ENCODE measurements around the gene KIF11.
A peak's percentile ranks its signal among the peaks of the same experiment; 100 is the strongest.

KIF11 gene

GRCh38 chr10:92678206-92678605, 85.3 kb downstream of the KIF11 start:
- no peak for TF ChIP-seq CTCF (IDR thresholded peaks at IDR 0.05; ENCODE audit: low read depth, low read length, poor library complexity, severe bottlenecking)
- TF ChIP-seq EZH2phosphoT487 (IDR thresholded peaks at IDR 0.05; ENCODE audit: borderline replicate concordance, low read length), result no peak
- no peak overlapping the region for H3K4me2 ChIP-seq (ENCODE audit: low read length)

GRCh38 chr10:92681306-92681834, 88.4 kb downstream of the KIF11 start:
- no peak for TF ChIP-seq CTCF (IDR thresholded peaks at IDR 0.05; ENCODE audit: low read depth, low read length, poor library complexity, severe bottlenecking)
- no peak for TF ChIP-seq EZH2phosphoT487 (IDR thresholded peaks at IDR 0.05; ENCODE audit: borderline replicate concordance, low read length)

More at GRCh38 chr10:92678206-92678605, 85.3 kb downstream of the KIF11 start:
- no peaks in the 10 kb centered on the region for H3K27me3 ChIP-seq (ENCODE audit: control insufficient read depth, low read length)
- no peak overlapping the region for H3K4me3 ChIP-seq (ENCODE audit: low read length)
- H3K36me3 ChIP-seq (ENCODE audit: control insufficient read depth, low read length), result no peaks in the 10 kb centered on the region
- peaks cover 13% of the 10 kb centered on the region for H3K4me1 ChIP-seq (ENCODE audit: control insufficient read depth, low read length)
- H3K27ac ChIP-seq (ENCODE audit: low read depth, low read length), result no peak overlapping the region
- H3F3A ChIP-seq (ENCODE audit: control insufficient read depth, insufficient read depth), result 0 out of 2 replicates have a peak, but pooled peaks cover 3% of the 10 kb centered on the region
- H3K79me2 ChIP-seq (ENCODE audit: control insufficient read depth, low read length), result no peaks in the 10 kb centered on the region
- H3K9me3 ChIP-seq (ENCODE audit: control insufficient read depth, insufficient read depth, low read length), result no peaks in the 10 kb centered on the region
- no peaks in the 10 kb centered on the region for H3K9me2 ChIP-seq (replicated peaks; ENCODE audit: control insufficient read depth, low read length)
- H4K20me1 ChIP-seq (ENCODE audit: control insufficient read depth, insufficient read depth, low read depth, low read length), result no peaks in the 10 kb centered on the region

GRCh38 chr10:92688573-92688926, 95.6 kb downstream of the KIF11 start:
- Histone ChIP-seq H3K4me2 (ENCODE audit: low read length) (peak overlapping the region; percentile 97), H3K27ac (ENCODE audit: low read depth, low read length) (no peak overlapping the region), H3K36me3 (ENCODE audit: control insufficient read depth, low read length) (peaks cover 8% of the 10 kb centered on the region; the same call in 1 of the 2 replicates), H3K9me3 (ENCODE audit: control insufficient read depth, insufficient read depth, low read length) (no peaks in the 10 kb centered on the region), H3K4me1 (ENCODE audit: control insufficient read depth, low read length) (peaks cover 42% of the 10 kb centered on the region), H3K9me2 (replicated peaks; ENCODE audit: control insufficient read depth, low read length) (no peaks in the 10 kb centered on the region), H3K4me3 (ENCODE audit: low read length) (peak overlapping the region; percentile 84), H3F3A (ENCODE audit: control insufficient read depth, insufficient read depth) (peaks cover 21% of the 10 kb centered on the region), H3K79me2 (ENCODE audit: control insufficient read depth, low read length) (no peaks in the 10 kb centered on the region), H4K20me1 (ENCODE audit: control insufficient read depth, insufficient read depth, low read depth, low read length) (0 out of 2 replicates have a peak, but pooled peaks cover 4% of the 10 kb centered on the region), H3K27me3 (ENCODE audit: control insufficient read depth, low read length) (peaks cover 54% of the 10 kb centered on the region)
- no peak for TF ChIP-seq EZH2phosphoT487 (IDR thresholded peaks at IDR 0.05; ENCODE audit: borderline replicate concordance, low read length)
- no peak for TF ChIP-seq CTCF (IDR thresholded peaks at IDR 0.05; ENCODE audit: low read depth, low read length, poor library complexity, severe bottlenecking)

More at GRCh38 chr10:92681306-92681834, 88.4 kb downstream of the KIF11 start:
- H3K27me3 ChIP-seq (ENCODE audit: control insufficient read depth, low read length), result peaks cover 3% of the 10 kb centered on the region; the same call in 1 of the 2 replicates
- H3K9me3 ChIP-seq (ENCODE audit: control insufficient read depth, insufficient read depth, low read length), result no peaks in the 10 kb centered on the region
- H3K36me3 ChIP-seq (ENCODE audit: control insufficient read depth, low read length), result no peaks in the 10 kb centered on the region
- no peaks in the 10 kb centered on the region for H3K79me2 ChIP-seq (ENCODE audit: control insufficient read depth, low read length)
- H3K9me2 ChIP-seq (replicated peaks; ENCODE audit: control insufficient read depth, low read length), result no peaks in the 10 kb centered on the region
- no peak overlapping the region for H3K4me3 ChIP-seq (ENCODE audit: low read length)
- H3K27ac ChIP-seq (ENCODE audit: low read depth, low read length), result no peak overlapping the region
- 0 out of 2 replicates have a peak, but pooled peaks cover 3% of the 10 kb centered on the region for H3F3A ChIP-seq (ENCODE audit: control insufficient read depth, insufficient read depth)
- H3K4me1 ChIP-seq (ENCODE audit: control insufficient read depth, low read length), result peaks cover 13% of the 10 kb centered on the region
- H4K20me1 ChIP-seq (ENCODE audit: control insufficient read depth, insufficient read depth, low read depth, low read length), result no peaks in the 10 kb centered on the region
- H3K4me2 ChIP-seq (ENCODE audit: low read length), result peak overlapping the region; percentile 32; the same call in 1 of the 2 replicates

Measured in DOHH2 (cell line).